ENCODE measurements around the gene KCNF1. TPM values are rescaled to one million over a fixed set of nuclear protein-coding genes. Genes with fewer than 3 reads are reported as not detected.

The KCNF1 gene
- total RNA-seq, 1 experiment from 2014 or later, result 1.2 TPM

- no peaks in the 10 kb centered on the region; the same call in 1 of the 2 replicates for H3K36me3 Mint-ChIP-seq
- TF ChIP-seq KAT7 (CRISPR knock-in tag; IDR thresholded peaks at IDR 0.05; ENCODE audit: borderline replicate concordance) (no peak), TEAD1 (CRISPR knock-in tag; IDR thresholded peaks at IDR 0.05) (no peak), FOXP1 (CRISPR knock-in tag; IDR thresholded peaks at IDR 0.05; ENCODE audit: borderline replicate concordance) (no peak), E2F4 (CRISPR knock-in tag; IDR thresholded peaks at IDR 0.05; ENCODE audit: borderline replicate concordance, low read depth) (no peak), TP53 (CRISPR knock-in tag; IDR thresholded peaks at IDR 0.05) (no peak), NFYB (CRISPR knock-in tag; conservative IDR thresholded peaks at IDR 0.05; ENCODE audit: low read depth) (no peak)
- no peak overlapping the region for H3K4me3 Mint-ChIP-seq
- ATAC-seq (no peak), DNase-seq (ENCODE audit: low spot score) (no peak)
- no peaks in the 10 kb centered on the region for H3K27me3 Mint-ChIP-seq (ENCODE audit: low read depth)
- ChIA-PET CTCF (interaction anchor here (1.2 kb wide), 1 partner anchor 33 kb away, joined by 3 read pairs; no protein-coding TSS in a partner anchor), POLR2A (no interaction called here)
- H3K9me3 Mint-ChIP-seq, result peaks cover 16% of the 10 kb centered on the region
- H3K27ac Mint-ChIP-seq, result no peak overlapping the region
- no peaks in the 10 kb centered on the region for H3K4me1 Mint-ChIP-seq
Measured at GRCh38 chr2:10947005-10947440, 35.3 kb downstream of the KCNF1 start.

GRCh38 chr2:10947446-10948187 lies 35.9 kb downstream of the KCNF1 start:
- CTCF ChIA-PET, result interaction anchor here (1.2 kb wide), 1 partner anchor 33 kb away, joined by 3 read pairs; no protein-coding TSS in a partner anchor
- H3K4me3 Mint-ChIP-seq, result no peak overlapping the region
- POLR2A ChIA-PET, result no interaction called here
- peaks cover 16% of the 10 kb centered on the region for H3K9me3 Mint-ChIP-seq
- DNase-seq (ENCODE audit: low spot score), result no peak
- H3K27me3 Mint-ChIP-seq (ENCODE audit: low read depth), result no peaks in the 10 kb centered on the region
- H3K36me3 Mint-ChIP-seq, result no peaks in the 10 kb centered on the region; the same call in 1 of the 2 replicates
- TF ChIP-seq HMGXB4 (CRISPR knock-in tag; IDR thresholded peaks at IDR 0.05) (no peak), SP1 (CRISPR knock-in tag; conservative IDR thresholded peaks at IDR 0.05) (no peak), FOXK1 (CRISPR knock-in tag; IDR thresholded peaks at IDR 0.05) (no peak), FOXJ3 (CRISPR knock-in tag; IDR thresholded peaks at IDR 0.05; ENCODE audit: borderline replicate concordance) (no peak), ZBTB43 (CRISPR knock-in tag; IDR thresholded peaks at IDR 0.05) (no peak), CTCF (IDR thresholded peaks at IDR 0.05) (no peak), SMAD4 (CRISPR knock-in tag; IDR thresholded peaks at IDR 0.05) (no peak), ZMAT4 (CRISPR knock-in tag; IDR thresholded peaks at IDR 0.05) (no peak), RORB (CRISPR knock-in tag; IDR thresholded peaks at IDR 0.05) (no peak), CBFB (CRISPR knock-in tag; IDR thresholded peaks at IDR 0.05; ENCODE audit: low read depth) (no peak), HMGA2 (CRISPR knock-in tag; IDR thresholded peaks at IDR 0.05) (no peak), ZBTB21 (CRISPR knock-in tag; IDR thresholded peaks at IDR 0.05; ENCODE audit: borderline replicate concordance) (no peak), GRHL2 (CRISPR knock-in tag; IDR thresholded peaks at IDR 0.05; ENCODE audit: insufficient replicate concordance, severe bottlenecking) (no peak), GABPB1 (CRISPR knock-in tag; IDR thresholded peaks at IDR 0.05) (no peak), IRF2 (CRISPR knock-in tag; IDR thresholded peaks at IDR 0.05; ENCODE audit: borderline replicate concordance, low read depth) (no peak), ETV6 (CRISPR knock-in tag; IDR thresholded peaks at IDR 0.05) (no peak), USF1 (CRISPR knock-in tag; IDR thresholded peaks at IDR 0.05) (no peak)
- no peak for ATAC-seq
- no peaks in the 10 kb centered on the region for H3K4me1 Mint-ChIP-seq
- H3K27ac Mint-ChIP-seq, result no peak overlapping the region
